ENCODE results near the gene YDJC.
A peak's percentile ranks its signal among the peaks of the same experiment; 100 is the strongest.
"Not testable (repeated sequence)": the region's sequence is repeated elsewhere in the genome, so short reads cannot be mapped to it uniquely, and the experiment has no call there.

Gene YDJC

GRCh38 chr22:21650823-21651520, 21.1 kb upstream of the YDJC start:
- no peak for DNase-seq

GRCh38 chr22:21650280-21650679, 20.5 kb upstream of the YDJC start:
- no peak for DNase-seq

- peak; percentile 79 for DNase-seq
Measured at GRCh38 chr22:21646608-21647590, 17.1 kb upstream of the YDJC start.

- DNase-seq: not testable (repeated sequence)
Measured at GRCh38 chr22:21645513-21645912, 15.7 kb upstream of the YDJC start.

DNA sequence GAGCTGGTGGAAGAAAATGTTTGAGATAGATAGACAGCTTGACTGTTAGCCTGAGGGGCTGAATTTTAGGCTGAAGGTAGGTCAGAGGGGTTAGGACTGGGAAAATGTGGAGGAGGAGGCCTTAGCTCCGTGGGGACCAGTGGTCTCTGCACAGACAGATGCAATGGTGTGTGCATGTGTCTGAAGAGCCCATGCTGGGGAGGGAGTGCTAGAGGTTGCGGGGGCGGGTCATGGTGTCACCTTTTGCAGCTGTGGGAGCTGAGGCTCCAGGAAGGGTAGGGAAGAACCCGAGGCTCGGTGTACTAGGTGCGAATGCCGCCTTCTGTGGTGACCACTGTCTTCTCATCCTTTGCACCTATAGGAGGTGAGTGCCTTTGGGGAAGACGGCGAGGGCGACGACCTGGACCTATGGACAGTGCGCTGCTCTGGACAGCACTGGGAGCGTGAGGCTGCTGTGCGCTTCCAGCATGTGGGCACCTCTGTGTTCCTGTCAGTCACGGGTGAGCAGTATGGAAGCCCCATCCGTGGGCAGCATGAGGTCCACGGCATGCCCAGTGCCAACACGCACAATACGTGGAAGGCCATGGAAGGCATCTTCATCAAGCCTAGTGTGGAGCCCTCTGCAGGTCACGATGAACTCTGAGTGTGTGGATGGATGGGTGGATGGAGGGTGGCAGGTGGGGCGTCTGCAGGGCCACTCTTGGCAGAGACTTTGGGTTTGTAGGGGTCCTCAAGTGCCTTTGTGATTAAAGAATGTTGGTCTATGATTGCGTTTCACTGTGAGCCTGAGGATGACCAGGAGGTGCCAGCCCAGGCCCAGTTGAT, 13.9 kb upstream of the YDJC start:
- DNase-seq: no peak

DNA sequence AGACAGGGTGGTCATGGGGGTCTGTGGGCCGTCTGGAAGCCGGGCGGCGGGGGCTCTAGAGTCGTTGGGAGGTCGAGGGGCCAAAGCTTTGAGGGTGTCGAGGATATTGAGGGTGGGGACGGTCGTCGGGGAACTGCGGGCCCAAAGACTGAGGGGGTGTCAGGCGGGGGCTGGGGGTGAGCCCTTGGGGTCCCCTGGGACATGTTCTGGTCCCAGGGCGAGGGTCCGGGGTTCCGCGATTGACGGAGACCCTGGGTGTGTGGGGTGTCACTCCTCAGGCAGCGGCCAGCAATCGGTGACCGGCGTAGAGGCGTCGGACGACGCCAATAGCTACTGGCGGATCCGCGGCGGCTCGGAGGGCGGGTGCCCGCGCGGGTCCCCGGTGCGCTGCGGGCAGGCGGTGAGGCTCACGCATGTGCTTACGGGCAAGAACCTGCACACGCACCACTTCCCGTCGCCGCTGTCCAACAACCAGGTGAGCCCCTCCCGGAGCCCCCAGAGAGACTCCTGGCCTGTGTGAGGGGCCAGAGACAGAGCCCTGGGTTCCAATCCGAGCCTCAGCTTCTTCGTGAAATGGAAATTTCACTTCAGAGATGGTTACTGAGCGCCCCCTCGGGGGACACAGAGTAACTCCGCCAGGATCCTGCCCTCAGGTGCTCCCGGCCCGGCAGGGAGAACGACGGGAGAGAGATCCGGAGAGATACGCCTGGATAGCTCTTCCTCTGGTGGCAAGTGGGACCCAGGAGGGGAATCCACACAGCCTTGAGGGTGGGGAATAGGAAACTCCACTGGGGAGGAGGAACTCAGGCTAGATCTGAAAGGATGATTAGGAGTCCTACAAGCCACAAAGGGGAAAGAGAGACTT, 13.0 kb upstream of the YDJC start:
- DNase-seq: peak; percentile 42

DNA sequence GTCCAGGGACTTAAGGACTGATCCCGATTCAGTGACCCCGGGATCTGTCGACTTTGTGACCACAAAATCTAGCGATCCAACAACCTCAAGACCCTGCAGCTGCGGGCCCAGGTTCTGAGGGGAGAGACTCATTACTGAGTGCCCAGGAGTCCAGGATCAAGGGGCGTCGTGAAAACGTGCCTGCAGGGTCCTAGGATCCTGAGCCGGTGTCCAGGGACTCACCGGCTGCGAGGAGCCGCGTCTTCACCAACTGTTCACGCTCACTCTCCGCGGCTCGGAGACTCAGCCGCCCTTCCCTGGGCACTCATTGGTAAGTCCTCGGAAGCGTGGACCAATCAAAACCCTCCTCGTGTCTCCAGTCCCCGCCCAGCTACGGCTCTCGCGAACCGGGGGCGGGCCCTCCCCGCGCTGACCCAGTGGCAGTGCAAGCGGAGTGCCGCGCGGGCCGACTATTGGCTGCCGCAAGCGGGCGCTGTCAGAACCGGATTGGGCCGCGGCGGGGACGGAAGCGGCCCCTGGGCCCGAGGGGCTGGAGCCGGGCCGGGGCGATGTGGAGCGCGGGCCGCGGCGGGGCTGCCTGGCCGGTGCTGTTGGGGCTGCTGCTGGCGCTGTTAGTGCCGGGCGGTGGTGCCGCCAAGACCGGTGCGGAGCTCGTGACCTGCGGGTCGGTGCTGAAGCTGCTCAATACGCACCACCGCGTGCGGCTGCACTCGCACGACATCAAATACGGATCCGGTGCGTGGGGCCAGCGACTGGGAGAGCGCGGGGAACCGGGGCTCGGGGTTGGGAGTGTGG, 12.2 kb upstream of the YDJC start, which contains the start of gene SDF2L1:
TSS of gene SDF2L1 (plus strand) at position 514 of the 795 bp plus-strand sequence. CDS start at position 549, 35 bp downstream.
- peak; percentile 99 for DNase-seq

- peak; percentile 46 for DNase-seq
Measured at GRCh38 chr22:21641417-21641788, 11.6 kb upstream of the YDJC start.

DNA sequence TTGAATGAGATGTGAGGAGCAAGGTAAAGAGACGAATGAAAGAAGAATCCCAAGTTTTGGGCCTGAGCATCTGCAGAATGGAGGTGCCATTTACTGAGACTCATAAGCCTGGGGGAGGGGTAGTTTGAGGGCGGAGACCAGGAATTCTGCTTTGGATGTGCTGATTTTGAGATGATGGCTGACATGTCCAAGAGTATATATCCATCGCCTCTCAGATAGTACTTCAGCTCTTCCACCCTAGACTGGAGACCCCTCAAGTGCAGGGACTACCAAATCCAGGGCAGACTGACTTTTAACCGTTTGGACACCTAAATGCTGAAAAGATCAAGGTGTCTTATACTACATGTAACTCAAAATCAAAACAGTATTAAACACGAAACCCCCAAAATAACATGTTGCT, 11.0 kb upstream of the YDJC start:
- no peak for DNase-seq

DNA sequence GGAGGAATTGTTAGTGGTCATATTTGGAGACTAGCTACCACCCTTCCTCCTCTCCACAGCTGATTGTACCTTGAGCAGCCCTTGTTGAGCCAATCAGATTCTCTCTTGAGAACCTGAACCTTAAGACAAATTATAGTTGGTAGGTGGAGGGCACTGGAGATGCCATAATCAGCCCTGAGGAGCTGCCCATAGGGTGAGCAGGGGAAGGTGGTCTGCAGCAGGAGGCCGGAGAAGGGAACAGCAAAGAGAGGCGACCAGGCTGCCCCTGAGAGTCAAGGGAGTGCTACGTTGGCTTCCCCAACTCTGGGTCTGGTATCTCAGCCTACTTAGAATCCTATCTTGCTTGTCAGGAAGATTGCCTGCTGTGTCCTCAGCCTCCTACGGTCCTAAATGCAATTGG, 9.5 kb upstream of the YDJC start:
- DNase-seq: no peak

- not testable (repeated sequence) for DNase-seq
Measured at GRCh38 chr22:21637450-21637849, 7.6 kb upstream of the YDJC start.

GRCh38 chr22:21636629-21637218, 6.9 kb upstream of the YDJC start:
- no peak for DNase-seq

DNA sequence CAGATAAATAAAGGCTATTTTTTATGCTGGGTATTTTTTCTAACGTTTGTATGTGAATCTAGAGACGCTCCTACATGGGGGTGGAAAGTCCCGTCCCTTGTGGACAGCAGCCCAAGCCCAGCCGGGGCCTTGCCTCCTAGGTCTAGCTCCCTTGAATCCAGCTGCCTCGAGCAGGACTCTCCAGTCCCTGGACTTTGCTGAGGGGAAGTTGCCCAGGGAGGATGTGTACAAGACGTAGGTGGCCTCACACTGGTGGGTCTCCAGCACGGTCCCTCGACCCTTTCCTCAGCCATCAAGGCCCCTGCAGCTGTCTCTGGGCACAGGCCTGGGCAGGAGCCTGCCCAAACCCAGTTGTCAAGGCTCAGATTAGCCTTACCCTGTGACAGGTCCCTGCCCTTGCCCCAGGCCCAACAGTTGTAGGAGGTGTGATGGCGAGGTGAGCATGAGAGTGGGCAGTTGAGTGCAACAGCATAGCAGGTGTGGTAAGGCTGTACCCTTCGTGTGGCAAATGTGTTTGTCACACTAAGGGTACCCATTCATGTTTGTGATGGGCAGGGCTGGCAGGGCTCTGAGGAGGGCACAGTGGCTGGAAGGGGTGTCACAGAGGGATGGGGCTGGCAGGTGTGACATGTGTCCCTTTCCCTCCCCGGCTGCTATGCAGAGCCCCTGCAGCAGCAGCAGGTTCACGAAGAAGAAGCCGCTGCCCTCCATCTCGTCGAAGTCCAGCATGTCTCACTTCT, 6.1 kb upstream of the YDJC start:
- DNase-seq: no peak

GRCh38 chr22:21634844-21635243, 5.0 kb upstream of the YDJC start:
- no peak for DNase-seq

DNA sequence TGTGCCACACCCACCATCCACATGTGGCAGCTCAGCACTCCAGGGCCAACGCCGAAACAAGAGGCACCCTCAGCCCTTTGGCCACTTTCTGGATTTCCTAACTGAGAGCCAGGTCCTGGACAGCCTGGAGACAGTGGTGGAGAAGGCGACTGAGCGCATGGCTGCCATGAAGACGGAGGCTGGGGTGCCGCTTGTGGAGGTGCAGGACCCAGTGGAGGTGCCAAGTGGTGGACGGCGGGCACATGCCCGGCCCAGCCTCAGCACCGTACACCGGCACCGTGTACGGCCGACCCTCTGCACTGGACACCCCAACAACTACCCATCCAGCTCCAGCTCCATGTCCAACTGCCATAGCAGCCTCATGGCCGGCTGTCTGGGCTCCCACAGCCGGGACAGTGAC, 4.3 kb upstream of the YDJC start:
- DNase-seq: no peak

- DNase-seq: no peak
Measured at GRCh38 chr22:21633481-21633880, 3.7 kb upstream of the YDJC start.

GRCh38 chr22:21632931-21633330, 3.1 kb upstream of the YDJC start:
- no peak for DNase-seq

DNA sequence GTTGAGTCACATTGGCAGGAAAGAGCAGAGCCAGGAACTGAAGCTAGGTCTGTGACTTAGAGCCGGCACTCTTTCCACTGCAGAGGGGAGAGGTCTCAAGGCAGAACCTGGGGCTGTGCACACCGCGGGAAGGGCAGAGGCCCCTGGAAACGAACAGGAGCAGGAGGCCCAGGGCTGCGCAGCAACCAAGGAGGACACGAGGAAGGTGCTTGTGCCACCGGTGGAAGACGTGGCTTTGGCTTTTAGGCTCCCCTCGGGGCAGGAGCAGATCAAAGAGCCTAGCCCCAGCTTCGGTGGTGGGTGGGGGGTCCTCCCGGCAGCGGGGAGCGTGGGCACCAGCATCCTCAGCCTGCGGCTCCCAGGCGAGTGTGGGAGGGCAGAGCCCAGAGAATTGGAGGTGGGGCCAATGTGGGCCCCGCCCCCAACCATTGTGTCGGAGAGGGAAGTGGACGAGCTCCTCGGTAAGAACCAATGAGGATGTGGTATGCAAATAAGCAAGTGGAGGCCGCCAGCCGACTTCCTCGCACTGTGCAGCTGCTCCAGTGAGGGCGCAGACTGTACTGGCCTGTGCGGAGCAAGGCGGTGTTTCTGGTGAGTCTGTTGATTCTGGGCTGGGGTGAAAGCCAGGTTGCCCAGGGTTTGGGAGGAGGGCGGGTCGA, 2.5 kb upstream of the YDJC start, which contains the start of gene CCDC116:
TSS of gene CCDC116 (plus strand) at position 524 of the 659 bp plus-strand sequence. CDS start 422 bp downstream, outside the sequence.
- DNase-seq: no peak

DNA sequence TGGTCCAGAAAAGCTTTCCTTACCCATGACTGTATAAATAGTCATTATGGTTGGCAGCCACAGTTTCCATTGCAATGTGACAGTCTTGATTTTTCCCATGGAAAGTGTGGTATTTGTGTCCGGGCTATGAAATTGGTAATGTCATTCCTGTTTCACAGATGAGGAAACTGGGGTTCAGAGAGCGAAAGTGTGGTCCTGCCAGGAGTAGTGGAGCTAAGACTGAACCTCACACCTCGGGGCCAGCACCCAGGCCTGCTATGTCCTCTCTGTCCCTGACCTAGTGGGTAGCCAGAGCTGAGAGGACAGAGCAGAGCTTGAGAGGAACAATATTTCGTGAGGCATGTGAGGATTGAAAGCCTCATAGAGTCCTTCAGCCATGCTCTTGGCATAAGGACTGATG, 1.2 kb upstream of the YDJC start:
- DNase-seq: no peak

Measured in fibroblast of upper back skin (primary cell).